Liver (tissue), 9 donors: ENCODE data around the gene SHC2. TPM values are rescaled to one million over a fixed set of nuclear protein-coding genes. Genes with fewer than 3 reads are reported as not detected.
"Not testable (repeated sequence)": the region's sequence is repeated elsewhere in the genome, so short reads cannot be mapped to it uniquely, and the experiment has no call there.

Experiments used
- DNase-seq: peaks from one replicate; pipeline ENCODE4 v3.0.0-alpha.2; 2017; ENCODE audit warnings: low spot score
- H3K27ac ChIP-seq, 2 donors: one replicate each; pipeline ENCODE4 v1.7.0; 2013; ENCODE audit warnings: inconsistent platforms in 2 of 2, low read length in 2 of 2, control low read depth in 1 of 2, low read depth in 1 of 2, mild to moderate bottlenecking in 1 of 2
- H3K27me3 ChIP-seq, 4 donors: one replicate each; pipeline versions ENCODE4 v1.6.1 to v1.7.0; 2013; ENCODE audit warnings: low read length in 3 of 4, inconsistent platforms in 1 of 4, mild to moderate bottlenecking in 1 of 4, moderate library complexity in 1 of 4; ENCODE audit not compliant: control insufficient read depth in 4 of 4, insufficient read depth in 4 of 4
- H3K36me3 ChIP-seq, 4 donors: one replicate each; pipeline versions ENCODE4 v1.6.1 to v1.7.0; 2013; ENCODE audit warnings: low read length in 3 of 4, mild to moderate bottlenecking in 3 of 4, low read depth in 1 of 4, moderate library complexity in 1 of 4; ENCODE audit not compliant: control insufficient read depth in 4 of 4, insufficient read depth in 3 of 4
- H3K4me1 ChIP-seq, 4 donors: one replicate each; pipeline versions ENCODE4 v1.6.1 to v1.7.0; 2013; ENCODE audit warnings: low read length in 3 of 4, mild to moderate bottlenecking in 3 of 4, moderate library complexity in 1 of 4; ENCODE audit not compliant: control insufficient read depth in 4 of 4, insufficient read depth in 4 of 4
- H3K4me3 ChIP-seq, 3 donors: one replicate each; pipeline versions ENCODE4 v1.6.1 to v1.7.0; 2013; ENCODE audit warnings: low read length in 3 of 3, control low read depth in 1 of 3, low read depth in 1 of 3, mild to moderate bottlenecking in 1 of 3
- H3K9ac ChIP-seq, 2 donors: one replicate each; pipeline ENCODE4 v1.7.0; 2013; ENCODE audit warnings: low read length in 2 of 2, mild to moderate bottlenecking in 2 of 2, moderate library complexity in 2 of 2, control low read depth in 1 of 2, low read depth in 1 of 2
- H3K9me3 ChIP-seq, 4 donors: one replicate each; pipeline versions ENCODE4 v1.6.1 to v1.7.0; 2013; ENCODE audit warnings: low read length in 3 of 4; ENCODE audit not compliant: control insufficient read depth in 4 of 4
- EGR1 ChIP-seq, 2 donors: IDR thresholded peaks; 2 replicates each; pipeline ENCODE4 v1.6.1; 2016 to 2018; ENCODE audit warnings: antibody characterized with exemption in 2 of 2, low read depth in 2 of 2
- FOXA1 ChIP-seq: IDR thresholded peaks from 2 replicates; pipeline ENCODE4 v1.6.1; 2016; ENCODE audit warnings: antibody characterized with exemption
- FOXA2 ChIP-seq: IDR thresholded peaks from 2 replicates; pipeline ENCODE4 v1.6.1; 2016; ENCODE audit warnings: antibody characterized with exemption
- GABPA ChIP-seq, 2 donors: IDR thresholded peaks in 1 of 2; conservative IDR thresholded peaks in 1 of 2; 2 replicates each; pipeline ENCODE4 v1.6.1; 2016; ENCODE audit warnings: antibody characterized with exemption in 2 of 2, mild to moderate bottlenecking in 1 of 2, moderate library complexity in 1 of 2
- JUND ChIP-seq, 2 donors: IDR thresholded peaks; 2 replicates each; pipeline ENCODE4 v1.6.1; 2016; ENCODE audit warnings: antibody characterized with exemption in 2 of 2
- NR2F2 ChIP-seq: IDR thresholded peaks from 2 replicates; pipeline ENCODE4 v1.6.1; 2016; ENCODE audit warnings: antibody characterized with exemption
- RAD21 ChIP-seq, 2 donors: IDR thresholded peaks; 2 replicates each; pipeline ENCODE4 v1.6.1; 2016; ENCODE audit warnings: antibody characterized with exemption in 2 of 2, mild to moderate bottlenecking in 2 of 2
- RXRA ChIP-seq, 2 donors: IDR thresholded peaks; 2 replicates each; pipeline ENCODE4 v1.6.1; 2017 to 2018; ENCODE audit warnings: antibody characterized with exemption in 2 of 2, mild to moderate bottlenecking in 1 of 2
- SP1 ChIP-seq: IDR thresholded peaks from 2 replicates; pipeline ENCODE4 v1.6.1; 2018; ENCODE audit warnings: antibody characterized with exemption, mild to moderate bottlenecking
- TAF1 ChIP-seq: conservative IDR thresholded peaks from 2 replicates; pipeline ENCODE4 v1.6.1; 2016; ENCODE audit warnings: antibody characterized with exemption, mild to moderate bottlenecking
- YY1 ChIP-seq: IDR thresholded peaks from 2 replicates; pipeline ENCODE4 v1.6.1; 2016; ENCODE audit warnings: antibody characterized with exemption, mild to moderate bottlenecking
- WGBS: extraction: QIAGEN DNeasy Blood & Tissue Kit; methylation state at CpG from one replicate; pipeline ENCODE4 v1.1.7; 2013; 5-methylcytosine and 5-hydroxymethylcytosine counted together
- polyA plus RNA-seq, 2 donors: library from polyadenylated mRNA; stranded (reverse) in 1 of 2; unstranded in 1 of 2; fragments of 200-250 nt in 1 of 2; fragments of >200 nt in 1 of 2; fragmentation: Nextera tagmentation in 1 of 2; extraction: Ambion mirVana in 1 of 2; gene quantifications; one replicate each; pipeline versions ENCODE4 v1.2.1 to v1.2.3, GENCODE V29; 2013 to 2015
- total RNA-seq, 2 donors: library from RNA; depleted of rRNA; stranded (reverse); fragments of >200 nt; gene quantifications; one replicate each; pipeline ENCODE4 v1.2.3, GENCODE V29; 2014
- TF ChIP-seq, protein P1 (sequence below): fragments of 150-350 bp; IDR thresholded peaks from 2 replicates; pipeline ENCODE4 v1.5.1; 2017; ENCODE audit warnings: improper control_type of control experiment, low read depth, low read length; ENCODE audit not compliant: missing input control
- TF ChIP-seq, protein P2 (sequence below): IDR thresholded peaks from 2 replicates; pipeline ENCODE4 v1.6.1; 2016; ENCODE audit warnings: antibody characterized with exemption
- TF ChIP-seq, protein P3 (sequence below): IDR thresholded peaks from 2 replicates; pipeline ENCODE4 v1.6.1; 2016; ENCODE audit warnings: antibody characterized with exemption, mild to moderate bottlenecking
- TF ChIP-seq, protein P4 (sequence below): IDR thresholded peaks from 2 replicates; pipeline ENCODE4 v1.6.1; 2016; ENCODE audit warnings: antibody characterized with exemption
- donor health status: healthy.
- donor health status: healthy.
- donor health status: healthy.
- donor health status: healthy.
- donor health status: healthy.

The SHC2 gene
- total and polyA plus RNA-seq, 4 donors: 15.6 to 43.0 (median 23.0) TPM

DNA sequence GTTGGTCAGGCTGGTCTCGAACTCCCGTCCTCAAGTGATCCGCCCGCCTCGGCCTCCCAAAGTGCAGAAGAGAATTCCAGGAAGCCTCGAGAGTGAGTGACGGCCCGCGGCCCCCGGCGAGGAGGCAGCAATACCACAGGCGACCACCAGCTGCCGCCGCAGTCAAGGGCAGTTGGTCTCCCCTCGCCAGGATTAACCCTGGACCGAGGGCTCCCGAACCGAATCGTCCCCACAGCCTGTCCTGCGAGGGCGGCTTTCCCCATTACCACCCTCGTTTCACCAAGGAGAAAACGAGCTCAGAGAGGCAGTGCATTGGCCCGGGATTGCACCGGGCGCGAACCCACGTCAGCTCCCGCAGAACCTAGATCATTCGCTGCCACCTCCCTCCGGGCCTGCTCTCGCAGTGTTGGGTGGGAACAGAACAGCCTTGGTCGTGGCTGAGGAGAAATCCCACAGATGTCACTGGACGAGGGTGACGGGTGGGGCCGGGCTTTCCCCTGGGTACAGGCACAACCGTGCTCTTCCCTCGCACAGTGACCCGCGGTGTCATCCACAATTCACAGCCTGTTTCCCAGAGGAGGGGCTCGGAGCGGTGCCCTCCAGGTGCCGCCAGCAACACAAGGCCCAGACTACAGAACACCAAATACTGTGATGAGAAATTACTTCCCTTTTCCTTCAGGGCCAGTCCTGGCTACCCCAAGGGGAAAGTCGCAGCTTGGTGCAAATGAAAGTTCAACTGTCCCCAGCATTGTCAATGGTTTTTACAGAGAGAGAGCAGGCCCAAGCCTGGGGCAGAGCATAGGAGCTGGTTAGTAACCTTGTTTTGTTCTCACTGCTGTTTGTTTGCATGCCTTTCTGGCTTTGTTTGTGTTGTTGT lies 76.7 kb downstream of the SHC2 start:
- H3K27ac ChIP-seq: no peak overlapping the region
- TF ChIP-seq, protein P1, sequence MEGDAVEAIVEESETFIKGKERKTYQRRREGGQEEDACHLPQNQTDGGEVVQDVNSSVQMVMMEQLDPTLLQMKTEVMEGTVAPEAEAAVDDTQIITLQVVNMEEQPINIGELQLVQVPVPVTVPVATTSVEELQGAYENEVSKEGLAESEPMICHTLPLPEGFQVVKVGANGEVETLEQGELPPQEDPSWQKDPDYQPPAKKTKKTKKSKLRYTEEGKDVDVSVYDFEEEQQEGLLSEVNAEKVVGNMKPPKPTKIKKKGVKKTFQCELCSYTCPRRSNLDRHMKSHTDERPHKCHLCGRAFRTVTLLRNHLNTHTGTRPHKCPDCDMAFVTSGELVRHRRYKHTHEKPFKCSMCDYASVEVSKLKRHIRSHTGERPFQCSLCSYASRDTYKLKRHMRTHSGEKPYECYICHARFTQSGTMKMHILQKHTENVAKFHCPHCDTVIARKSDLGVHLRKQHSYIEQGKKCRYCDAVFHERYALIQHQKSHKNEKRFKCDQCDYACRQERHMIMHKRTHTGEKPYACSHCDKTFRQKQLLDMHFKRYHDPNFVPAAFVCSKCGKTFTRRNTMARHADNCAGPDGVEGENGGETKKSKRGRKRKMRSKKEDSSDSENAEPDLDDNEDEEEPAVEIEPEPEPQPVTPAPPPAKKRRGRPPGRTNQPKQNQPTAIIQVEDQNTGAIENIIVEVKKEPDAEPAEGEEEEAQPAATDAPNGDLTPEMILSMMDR: peak; percentile 50
- TF ChIP-seq YY1 (no peak), RAD21 (IDR thresholded peaks at IDR 0.05) (peak; percentile 72 to 81)
- WGBS: 24% methylated on average over 44 of the region's 44 CpGs
- no peak overlapping the region for H3K4me3 ChIP-seq
- H3K4me1 ChIP-seq: peaks cover 0 to 5% (median 0%) of the 10 kb centered on the region in 4 donors
- no peak overlapping the region for H3K9ac ChIP-seq
- H3K9me3 ChIP-seq: no peaks in the 10 kb centered on the region
- DNase-seq: peak; percentile 47
- no peaks in the 10 kb centered on the region for H3K36me3 ChIP-seq
- peaks cover 0 to 6% (median 2%) of the 10 kb centered on the region in 4 donors for H3K27me3 ChIP-seq

DNA sequence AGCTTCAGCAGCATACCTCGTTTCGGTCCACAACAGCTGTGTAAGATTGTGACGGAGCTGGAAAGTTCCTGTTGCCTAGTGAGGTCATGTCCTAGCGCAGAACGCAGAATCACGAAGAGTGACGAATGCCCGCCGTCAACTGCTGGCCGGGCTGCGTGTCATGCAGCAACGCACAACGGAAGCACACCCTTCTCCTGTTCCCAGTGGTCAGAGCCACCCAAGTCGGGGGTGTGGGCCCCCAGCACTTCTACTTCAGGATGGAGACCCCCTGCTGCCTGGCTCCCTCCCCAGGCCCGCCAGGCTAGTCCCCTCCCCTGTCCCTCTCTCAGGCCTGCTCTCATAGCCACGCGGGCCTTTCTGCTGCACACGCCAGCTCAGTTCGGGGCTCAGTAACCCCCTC lies 77.8 kb downstream of the SHC2 start:
- Histone ChIP-seq H3K36me3 (no peaks in the 10 kb centered on the region), H3K27ac (no peak overlapping the region), H3K27me3 (peaks cover 0 to 6% (median 2%) of the 10 kb centered on the region in 4 donors), H3K4me1 (peaks cover 0 to 5% (median 0%) of the 10 kb centered on the region in 4 donors), H3K9me3 (no peaks in the 10 kb centered on the region), H3K9ac (no peak overlapping the region), H3K4me3 (no peak overlapping the region)
- TF ChIP-seq TAF1 (no peak), GABPA (IDR thresholded peaks at IDR 0.05 in 1 of 2, conservative IDR thresholded peaks at IDR 0.05 in 1 of 2) (no peak), FOXA1 (no peak), RXRA (IDR thresholded peaks at IDR 0.05) (no peak), FOXA2 (no peak), JUND (IDR thresholded peaks at IDR 0.05) (no peak), EGR1 (IDR thresholded peaks at IDR 0.05; ENCODE audit: low read depth in 2 of 2) (no peak), YY1 (no peak), NR2F2 (no peak), SP1 (no peak)
- TF ChIP-seq, protein P2, sequence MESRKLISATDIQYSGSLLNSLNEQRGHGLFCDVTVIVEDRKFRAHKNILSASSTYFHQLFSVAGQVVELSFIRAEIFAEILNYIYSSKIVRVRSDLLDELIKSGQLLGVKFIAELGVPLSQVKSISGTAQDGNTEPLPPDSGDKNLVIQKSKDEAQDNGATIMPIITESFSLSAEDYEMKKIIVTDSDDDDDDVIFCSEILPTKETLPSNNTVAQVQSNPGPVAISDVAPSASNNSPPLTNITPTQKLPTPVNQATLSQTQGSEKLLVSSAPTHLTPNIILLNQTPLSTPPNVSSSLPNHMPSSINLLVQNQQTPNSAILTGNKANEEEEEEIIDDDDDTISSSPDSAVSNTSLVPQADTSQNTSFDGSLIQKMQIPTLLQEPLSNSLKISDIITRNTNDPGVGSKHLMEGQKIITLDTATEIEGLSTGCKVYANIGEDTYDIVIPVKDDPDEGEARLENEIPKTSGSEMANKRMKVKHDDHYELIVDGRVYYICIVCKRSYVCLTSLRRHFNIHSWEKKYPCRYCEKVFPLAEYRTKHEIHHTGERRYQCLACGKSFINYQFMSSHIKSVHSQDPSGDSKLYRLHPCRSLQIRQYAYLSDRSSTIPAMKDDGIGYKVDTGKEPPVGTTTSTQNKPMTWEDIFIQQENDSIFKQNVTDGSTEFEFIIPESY: no peak
- TF ChIP-seq, protein P3, sequence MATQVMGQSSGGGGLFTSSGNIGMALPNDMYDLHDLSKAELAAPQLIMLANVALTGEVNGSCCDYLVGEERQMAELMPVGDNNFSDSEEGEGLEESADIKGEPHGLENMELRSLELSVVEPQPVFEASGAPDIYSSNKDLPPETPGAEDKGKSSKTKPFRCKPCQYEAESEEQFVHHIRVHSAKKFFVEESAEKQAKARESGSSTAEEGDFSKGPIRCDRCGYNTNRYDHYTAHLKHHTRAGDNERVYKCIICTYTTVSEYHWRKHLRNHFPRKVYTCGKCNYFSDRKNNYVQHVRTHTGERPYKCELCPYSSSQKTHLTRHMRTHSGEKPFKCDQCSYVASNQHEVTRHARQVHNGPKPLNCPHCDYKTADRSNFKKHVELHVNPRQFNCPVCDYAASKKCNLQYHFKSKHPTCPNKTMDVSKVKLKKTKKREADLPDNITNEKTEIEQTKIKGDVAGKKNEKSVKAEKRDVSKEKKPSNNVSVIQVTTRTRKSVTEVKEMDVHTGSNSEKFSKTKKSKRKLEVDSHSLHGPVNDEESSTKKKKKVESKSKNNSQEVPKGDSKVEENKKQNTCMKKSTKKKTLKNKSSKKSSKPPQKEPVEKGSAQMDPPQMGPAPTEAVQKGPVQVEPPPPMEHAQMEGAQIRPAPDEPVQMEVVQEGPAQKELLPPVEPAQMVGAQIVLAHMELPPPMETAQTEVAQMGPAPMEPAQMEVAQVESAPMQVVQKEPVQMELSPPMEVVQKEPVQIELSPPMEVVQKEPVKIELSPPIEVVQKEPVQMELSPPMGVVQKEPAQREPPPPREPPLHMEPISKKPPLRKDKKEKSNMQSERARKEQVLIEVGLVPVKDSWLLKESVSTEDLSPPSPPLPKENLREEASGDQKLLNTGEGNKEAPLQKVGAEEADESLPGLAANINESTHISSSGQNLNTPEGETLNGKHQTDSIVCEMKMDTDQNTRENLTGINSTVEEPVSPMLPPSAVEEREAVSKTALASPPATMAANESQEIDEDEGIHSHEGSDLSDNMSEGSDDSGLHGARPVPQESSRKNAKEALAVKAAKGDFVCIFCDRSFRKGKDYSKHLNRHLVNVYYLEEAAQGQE: no peak
- TF ChIP-seq, protein P4, sequence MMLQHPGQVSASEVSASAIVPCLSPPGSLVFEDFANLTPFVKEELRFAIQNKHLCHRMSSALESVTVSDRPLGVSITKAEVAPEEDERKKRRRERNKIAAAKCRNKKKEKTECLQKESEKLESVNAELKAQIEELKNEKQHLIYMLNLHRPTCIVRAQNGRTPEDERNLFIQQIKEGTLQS: no peak
- WGBS: 79% methylated on average over 19 of the region's 19 CpGs
- no peak for DNase-seq

DNA sequence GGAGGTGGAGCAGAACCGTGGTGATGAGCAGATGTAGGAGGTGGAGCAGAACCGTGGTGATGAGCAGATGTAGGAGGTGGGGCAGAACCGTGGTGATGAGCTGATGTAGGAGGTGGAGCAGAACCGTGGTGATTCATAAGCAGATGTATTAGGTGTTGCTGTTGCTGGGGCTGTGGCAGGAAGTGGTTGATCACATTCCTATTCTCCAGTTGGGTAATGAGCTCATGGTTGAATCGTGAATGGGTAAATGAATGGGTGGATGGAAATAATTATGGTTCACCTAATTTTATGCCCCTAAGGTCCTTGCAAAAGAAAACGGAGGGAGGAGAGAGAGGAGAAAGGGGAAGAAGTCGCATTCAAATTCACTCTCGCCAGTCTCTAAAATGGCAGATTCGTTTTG lies 78.3 kb downstream of the SHC2 start:
- WGBS: 61% methylated on average over 7 of the region's 9 CpGs
- H3K27ac ChIP-seq, H3K4me1 ChIP-seq, H3K9ac ChIP-seq, H3K27me3 ChIP-seq, DNase-seq, H3K9me3 ChIP-seq, H3K36me3 ChIP-seq, H3K4me3 ChIP-seq: not testable (repeated sequence)

DNA sequence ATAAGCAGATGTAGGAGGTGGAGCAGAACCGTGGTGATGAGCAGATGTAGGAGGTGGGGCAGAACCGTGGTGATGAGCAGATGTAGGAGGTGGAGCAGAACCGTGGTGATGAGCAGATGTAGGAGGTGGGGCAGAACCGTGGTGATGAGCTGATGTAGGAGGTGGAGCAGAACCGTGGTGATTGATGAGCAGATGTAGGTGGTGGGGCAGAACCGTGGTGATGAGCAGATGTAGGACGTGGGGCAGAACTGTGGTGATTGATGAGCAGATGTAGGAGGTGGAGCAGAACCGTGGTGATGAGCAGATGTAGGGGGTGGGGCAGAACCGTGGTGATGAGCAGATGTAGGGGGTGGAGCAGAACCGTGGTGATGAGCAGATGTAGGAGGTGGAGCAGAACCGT lies 78.9 kb downstream of the SHC2 start:
- DNase-seq, H3K36me3 ChIP-seq, H3K4me1 ChIP-seq, H3K27ac ChIP-seq, H3K4me3 ChIP-seq, H3K9me3 ChIP-seq, H3K9ac ChIP-seq, H3K27me3 ChIP-seq: not testable (repeated sequence)
- WGBS: 64% methylated on average over 11 of the region's 11 CpGs
